ENCODE measurements around the gene KIF2B.

DNA sequence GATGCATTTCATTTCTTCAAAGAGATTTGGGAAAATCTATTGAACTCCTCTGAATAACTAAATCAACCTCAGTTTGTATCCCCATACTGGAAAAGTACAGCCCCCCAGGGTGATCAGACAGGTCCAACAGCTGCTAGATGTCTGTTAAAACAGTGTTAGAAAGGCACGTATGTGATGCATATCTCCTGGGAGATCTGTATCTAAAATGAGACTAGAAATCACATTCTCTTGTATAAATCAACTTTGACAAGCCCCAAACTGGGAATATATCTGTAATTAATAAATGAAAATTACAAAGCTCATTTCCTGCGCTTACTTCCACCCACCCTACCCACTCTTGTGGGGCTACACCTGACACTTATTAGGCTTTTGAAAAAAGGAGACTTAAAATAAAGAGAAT is 3.8 kb upstream of the KIF2B start:
- TF ChIP-seq, protein P1, sequence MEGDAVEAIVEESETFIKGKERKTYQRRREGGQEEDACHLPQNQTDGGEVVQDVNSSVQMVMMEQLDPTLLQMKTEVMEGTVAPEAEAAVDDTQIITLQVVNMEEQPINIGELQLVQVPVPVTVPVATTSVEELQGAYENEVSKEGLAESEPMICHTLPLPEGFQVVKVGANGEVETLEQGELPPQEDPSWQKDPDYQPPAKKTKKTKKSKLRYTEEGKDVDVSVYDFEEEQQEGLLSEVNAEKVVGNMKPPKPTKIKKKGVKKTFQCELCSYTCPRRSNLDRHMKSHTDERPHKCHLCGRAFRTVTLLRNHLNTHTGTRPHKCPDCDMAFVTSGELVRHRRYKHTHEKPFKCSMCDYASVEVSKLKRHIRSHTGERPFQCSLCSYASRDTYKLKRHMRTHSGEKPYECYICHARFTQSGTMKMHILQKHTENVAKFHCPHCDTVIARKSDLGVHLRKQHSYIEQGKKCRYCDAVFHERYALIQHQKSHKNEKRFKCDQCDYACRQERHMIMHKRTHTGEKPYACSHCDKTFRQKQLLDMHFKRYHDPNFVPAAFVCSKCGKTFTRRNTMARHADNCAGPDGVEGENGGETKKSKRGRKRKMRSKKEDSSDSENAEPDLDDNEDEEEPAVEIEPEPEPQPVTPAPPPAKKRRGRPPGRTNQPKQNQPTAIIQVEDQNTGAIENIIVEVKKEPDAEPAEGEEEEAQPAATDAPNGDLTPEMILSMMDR (IDR thresholded peaks at IDR 0.05) = no peak
- no peak for TF ChIP-seq ZFX (IDR thresholded peaks at IDR 0.05; ENCODE audit: borderline replicate concordance)

Measured in 22Rv1 (cell line).